ENCODE results near the gene MX2.

The MX2 gene

DNA sequence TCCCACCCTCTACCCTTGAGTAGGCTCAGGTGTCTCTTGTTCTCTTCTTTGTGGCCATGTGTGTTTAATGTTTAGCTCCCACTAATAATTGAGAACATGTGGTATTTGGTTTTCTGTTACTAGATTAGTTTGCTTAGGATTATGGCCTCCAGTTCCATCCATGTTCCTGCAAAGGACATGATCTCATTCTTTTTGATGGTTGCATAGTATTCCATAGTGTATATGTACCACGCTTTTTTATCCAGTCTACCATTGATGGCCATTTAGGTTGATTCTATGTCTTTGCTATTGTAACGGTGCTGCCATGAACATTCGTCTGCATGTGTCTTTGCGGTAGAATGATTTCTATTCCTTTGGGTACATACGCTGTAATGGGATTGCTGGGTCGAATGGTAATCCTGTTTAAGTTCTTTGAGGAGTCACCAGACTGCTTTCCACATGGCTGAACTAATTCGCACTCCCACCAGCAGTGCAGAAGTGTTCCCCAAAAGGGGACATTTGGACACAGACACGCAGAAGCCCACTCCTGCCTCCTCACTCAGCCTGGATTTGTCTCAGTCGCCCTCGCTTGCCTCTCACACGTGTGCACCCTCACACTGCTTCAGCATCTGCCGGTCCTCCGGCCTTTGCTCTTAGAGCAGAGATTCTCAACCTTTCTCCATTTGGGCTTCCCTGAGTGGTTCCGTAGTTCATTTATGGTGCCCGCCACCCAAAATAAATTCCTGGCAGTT, 3.7 kb downstream of the MX2 start:
- no peak for DNase-seq

DNA sequence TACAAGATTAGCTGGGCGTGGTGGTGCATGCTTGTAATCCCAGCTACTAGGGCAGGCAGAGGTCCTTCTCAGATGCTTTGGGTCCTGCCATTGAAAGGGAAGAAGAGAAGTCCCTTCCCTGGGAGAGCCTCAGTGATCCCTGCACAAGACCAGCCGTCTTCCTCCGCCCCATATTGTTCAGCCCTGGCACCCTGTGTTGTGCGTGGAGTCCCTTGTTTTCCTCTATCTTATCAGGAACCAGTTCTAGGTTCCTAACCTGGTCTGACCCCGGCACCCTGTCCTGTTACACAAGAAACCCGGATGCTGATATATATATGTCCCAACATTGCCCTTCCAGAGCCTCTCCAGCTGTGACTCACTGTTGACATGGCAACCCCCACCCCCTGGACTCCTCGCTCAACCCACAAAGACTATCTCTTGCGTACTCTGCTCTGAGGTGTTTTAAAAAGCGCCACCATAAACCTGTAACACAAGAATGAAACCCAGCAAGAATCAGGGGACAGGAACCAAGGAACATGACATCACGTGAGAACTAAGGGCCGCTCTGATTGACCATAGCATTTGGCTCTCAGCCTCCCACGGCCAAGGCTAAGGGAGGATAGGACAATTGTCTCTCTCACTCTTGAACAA, 4.8 kb downstream of the MX2 start:
- DNase-seq: no peak

DNA sequence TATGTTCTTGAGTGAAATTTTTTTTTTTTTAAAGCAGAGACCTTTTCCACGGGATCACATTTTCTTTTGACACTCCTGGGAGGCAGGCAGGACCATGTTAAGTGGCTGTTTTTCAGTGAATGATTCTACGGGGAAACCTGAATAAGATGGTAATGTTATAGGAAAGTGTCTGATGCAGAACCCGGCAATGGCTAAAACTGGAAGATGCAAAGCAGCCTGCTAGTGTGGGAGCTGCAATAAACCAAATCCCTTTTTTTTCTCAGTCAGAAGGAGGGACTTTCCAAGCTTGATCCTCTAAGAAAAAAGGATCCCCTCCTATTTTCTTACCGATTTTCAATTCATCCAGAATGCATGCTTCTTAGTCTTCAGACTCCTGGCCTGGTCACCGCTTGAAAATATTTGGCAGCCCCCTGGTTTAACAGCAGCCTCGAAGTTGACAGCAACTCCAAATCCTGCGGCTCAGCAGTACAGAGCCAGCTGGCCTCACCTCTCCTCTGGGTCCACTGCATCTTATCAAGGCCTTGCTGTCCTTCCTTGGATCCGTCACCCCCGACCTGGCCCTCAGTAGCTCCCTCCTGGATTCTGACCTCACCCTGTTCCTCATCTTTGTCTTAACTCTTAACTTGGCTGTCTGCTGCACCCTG, 5.6 kb downstream of the MX2 start:
- DNase-seq: no peak

DNA sequence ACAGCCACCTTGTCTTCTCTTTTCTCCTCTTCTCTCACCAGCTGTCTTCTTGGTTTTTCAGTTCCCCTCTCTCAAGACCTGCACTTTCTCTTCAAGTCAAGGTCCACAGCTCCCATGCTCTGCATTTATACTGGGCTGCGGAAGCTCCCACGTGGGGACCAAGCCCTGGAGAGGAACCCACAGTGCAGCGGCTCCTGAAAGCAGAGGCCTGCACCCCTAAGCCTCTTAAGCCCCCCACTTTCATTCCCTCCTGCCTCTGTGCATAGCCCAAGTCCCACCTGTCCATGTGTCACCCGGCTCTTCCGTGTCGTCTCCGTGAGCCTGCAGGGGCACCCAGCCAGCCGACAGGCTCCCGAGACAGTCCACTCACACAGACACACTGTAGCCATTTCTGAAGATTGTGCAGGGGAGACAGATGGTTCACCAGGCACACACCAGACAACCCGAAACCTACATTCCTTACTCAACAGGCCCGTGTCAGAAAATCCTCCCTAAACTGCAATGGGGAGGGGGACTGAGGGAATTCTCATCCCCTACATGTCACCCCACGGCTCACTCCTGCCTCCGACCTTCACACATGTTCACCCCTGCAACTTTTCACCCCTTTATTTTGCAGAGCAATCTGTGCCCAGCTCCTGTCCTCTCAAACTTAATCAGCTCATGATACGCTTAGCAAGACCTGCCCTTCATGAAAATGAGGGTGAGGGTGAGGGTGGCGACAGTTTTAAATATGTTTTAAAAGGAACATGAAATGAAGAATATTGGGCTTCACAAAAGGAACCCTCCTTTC, 6.3 kb downstream of the MX2 start:
- no peak for DNase-seq

DNA sequence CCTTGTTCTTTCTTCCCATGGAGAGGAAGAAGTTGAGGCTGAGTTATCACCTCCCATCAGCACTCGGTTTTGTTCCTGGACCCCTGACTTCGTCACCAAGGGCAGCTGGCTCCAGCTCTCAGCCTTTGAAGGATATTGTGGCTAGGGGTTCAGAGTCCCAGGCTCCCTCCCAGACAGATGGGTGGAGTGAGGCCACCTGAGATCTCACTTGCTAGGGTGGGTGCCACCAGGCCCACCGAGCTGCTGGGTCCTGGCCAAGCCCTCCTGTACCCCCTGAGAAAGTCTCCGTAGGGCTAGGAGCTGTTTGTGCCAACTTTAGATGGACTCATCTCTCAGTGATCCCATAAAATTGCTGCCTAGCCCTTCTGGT, 6.9 kb downstream of the MX2 start:
- no peak for DNase-seq

DNA sequence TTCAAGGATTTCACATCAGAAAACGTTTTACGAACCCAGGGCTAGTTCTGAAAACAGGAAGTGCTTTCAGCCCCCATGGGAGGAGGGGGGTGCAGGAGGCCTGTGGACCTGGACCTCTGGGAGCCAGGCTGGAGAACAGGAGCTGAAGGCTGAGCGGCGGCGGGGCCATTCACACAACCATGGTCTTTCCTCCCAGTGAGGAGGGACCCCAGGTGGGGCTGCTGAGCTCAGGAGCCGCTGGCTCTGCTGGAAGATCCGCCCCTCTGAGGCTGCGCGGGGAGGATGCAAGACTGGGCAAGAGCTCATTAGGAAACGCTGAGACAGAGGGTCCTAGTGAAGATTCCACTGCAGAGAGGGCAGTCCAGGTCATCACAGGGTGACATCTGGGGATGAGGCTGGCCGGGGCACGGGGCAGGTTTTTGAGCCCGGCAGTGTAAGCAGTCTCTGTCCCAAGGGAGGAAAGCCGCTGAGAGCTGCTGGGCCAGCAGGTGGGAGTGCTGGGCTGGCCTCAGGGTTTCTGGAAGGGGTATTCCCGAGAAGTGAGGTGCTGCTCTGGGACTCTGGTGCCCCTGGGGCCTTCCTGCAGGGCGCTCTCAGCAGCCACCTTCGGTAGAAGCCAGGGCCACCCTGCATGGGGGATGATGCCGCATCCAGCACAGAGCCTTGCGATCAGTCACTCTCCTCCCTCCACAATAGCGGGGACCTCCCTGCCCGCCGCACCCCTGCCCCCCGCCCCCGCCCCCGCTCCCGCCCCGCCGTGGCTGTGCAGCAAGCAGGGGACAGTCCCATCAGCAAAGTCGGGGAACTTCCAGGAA, 7.5 kb downstream of the MX2 start:
- peak; percentile 18 for DNase-seq

DNA sequence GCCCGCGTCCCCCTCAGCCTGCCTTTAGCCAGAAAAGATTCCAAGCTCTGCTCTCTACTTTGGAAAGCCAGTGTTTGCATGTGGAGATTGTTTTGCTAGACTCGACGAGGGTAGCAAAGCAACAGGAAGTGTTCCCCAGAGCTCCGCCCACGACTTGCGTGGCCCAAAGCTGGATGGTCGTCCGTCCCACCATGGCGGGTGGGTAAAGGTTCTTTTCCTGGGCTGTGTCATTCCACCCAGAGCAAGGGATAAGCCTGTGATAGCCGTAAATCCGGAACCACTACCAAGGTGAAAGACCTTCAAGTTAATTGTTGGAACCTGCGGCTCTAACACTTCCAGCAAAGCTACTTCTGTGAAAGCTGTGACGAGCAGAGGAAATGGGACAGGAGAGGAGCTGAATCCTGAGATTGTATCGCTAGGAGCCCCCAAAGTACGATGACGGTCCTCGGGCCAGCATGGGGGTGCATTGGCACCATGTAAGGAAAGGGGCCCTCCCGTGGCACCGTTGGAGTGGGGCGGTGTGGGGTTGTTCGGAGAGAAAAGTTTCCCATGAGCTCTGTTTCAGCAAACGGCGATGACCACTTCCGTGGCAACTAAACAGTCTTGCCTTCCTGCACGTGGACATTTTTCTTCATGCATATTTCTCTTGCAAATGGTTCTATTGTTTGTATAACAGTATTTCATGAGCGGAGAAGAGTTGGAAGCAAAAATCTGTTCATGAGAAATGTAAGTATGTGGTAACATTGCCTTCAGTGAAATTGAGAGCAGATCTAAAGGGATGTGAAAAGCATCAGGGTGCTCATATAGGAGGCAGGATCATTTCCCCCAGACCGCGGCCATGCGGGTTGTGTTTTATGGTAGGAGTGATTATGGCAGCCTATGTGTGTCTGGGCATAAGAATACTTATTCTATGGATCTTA, 8.4 kb downstream of the MX2 start:
- peak; percentile 42 for DNase-seq

DNA sequence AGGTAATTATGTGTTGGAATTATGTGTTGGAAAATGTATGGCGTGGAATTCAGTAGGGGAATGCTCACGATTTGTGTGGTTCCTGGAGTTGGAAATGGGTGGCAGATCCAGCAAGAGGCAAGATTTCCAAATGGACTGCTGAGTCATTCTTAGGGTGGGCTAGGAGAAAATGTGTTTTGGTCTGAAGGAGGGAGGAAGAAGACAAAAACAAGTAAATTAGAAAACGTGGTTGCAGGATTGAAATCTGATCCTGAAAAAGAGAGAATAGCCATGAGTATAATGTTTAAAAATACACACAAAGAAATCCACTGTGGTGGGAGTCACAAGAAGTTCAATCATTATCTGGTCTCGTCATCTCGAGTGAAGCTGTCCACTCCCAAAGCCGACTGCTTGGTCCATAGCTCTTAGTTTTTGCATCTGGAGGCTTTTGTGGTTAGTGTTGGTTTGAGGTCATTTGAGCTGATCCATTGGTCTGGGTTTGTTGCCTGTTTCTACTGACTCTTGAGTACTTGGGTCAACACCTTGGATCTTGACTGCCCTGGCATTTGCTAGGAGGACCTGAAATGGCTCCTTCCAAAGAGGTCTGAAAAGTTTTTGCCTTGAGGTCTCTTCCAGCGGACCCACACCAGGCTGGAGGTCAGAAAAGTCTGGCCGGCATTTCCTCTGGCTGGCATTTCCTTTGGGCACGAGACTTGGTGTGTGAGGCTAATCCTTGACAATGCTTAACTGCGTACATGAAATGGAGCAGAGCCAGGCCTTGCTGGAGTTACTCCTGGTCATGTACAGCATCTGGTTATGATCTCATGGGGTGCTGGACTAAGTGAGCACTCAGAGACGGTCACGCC, 9.2 kb downstream of the MX2 start:
- no peak for DNase-seq

DNA sequence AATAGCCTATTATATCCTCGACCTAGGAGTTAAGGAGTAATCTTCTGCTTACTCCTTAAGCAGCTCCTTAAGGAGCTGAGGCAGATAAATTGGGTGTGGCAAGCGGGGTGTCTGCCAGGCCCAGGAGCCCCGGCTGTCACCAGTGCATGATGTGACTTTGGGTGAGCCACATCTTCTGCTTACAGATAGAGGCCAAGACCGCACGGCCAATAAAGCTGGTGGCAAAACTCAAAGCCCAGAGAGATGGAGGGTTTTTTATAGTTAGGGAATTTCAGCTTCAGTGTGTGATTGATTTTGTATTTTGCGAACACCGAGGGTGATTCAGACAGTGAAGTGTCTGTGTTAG, 9.8 kb downstream of the MX2 start:
- no peak for DNase-seq

DNA sequence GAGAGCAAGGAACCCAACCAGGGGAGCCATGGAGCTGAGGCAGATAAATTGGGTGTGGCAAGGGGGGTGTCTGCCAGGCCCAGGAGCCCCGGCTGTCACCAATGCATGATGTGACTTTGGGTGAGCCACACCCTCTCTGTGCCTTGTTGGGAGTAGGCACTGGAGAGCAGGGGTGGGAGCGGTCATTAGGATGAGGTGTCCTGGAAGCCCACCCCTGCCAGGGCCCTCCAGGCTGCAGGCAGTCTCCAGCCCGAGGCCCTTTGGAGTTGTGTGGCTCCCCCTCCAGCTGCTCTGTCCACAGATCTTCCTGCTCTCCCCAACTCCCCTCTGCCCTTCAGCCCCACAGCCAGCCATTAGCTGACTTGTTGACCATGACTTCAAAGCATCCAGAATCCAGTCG, 11.4 kb downstream of the MX2 start:
- DNase-seq: no peak

DNA sequence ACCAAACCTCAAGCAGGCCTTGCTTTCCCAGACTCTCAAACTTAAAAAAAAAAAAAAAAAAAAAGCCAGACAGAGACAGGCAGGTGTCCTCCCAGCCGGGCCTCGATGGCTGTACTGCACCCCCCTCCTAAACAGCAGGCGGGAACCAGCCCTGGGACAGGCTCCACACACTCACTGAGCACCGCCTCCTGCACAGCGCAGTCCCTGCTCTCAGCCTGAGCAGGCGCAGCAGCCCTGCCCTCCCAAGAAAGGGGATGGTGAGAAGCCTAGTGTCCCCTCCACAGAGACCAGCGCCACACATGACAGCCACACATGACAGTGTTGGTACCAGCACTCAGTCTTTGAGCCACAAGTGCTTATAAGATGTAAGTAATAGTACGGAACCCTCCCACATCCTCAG, 11.9 kb downstream of the MX2 start:
- no peak for DNase-seq

DNA sequence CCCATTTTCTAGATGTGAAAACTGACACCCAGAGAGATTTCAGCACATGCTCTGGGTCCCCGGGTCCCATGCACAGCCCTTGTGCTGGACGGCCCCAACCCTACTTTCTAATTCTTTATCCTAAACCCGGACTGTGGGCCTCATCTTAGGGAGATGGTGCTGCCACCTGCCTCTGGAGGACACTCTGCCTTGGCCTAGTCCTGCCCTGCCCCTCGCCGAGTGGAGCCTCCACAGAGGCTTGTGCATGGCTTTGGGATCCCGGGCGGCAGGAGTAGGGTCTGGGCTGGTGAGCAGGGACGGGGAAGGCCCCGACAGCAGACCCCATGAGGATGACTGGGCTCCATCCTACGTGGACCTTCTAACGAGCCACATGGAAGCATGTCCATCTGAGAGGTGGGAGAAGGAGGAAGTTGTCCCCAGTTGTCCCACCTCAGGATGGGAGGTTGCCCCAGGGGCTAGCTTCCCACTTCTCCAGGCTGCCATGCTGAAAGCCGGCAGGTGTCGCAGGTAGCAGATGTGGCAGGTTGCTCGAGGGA, 12.4 kb downstream of the MX2 start:
- DNase-seq: no peak

DNA sequence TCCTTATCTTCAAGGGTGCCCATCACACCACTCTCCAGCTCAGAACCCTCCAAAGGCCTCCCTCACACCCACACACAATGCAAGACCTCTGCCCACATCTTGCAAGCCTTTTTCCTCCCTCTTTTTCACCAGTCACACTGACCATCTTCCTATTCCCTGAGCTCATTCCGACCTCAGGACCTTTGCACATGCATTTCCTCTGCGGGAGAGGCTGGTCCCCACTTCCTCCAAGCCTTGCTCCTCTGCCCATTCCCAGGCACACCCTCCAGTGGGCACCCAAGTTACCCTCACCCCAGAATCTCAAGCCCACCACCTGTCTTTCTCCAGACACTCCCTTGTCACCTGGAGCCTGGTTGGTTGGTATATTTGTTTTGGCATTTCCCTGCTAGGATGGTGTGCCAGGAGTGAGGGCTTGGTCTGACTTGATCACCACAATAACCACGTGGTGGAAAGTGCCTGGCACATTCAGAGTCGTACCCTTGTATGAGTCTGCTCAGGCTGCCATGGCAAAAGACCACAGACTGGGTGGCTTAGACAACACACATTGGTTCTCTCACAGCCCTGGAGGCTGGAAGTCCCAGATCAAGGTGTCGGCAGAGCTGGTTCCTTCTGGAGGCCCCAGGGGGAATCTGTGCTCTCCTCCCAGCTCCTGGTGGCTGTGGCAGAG, 13.2 kb downstream of the MX2 start:
- DNase-seq: no peak

DNA sequence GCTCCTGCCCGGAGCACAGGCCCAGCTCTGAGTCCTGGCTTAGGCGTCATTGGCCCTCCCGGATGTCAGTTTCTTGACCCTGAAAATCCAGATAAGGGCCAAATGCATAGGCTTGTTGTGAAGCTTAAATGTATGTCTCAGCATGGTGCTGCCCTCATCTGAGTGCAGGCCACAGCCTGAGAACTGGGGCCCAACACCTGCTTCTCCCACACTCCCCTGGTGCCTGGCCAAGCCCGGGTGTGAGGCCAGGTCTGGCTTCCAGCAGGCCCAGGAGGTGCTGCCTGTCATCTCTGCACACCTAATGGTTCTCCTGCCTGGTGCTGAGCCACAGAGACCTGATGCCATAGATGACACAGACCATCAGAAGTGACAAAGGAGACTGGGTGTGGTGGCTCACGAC, 14.0 kb downstream of the MX2 start:
- no peak for DNase-seq

DNA sequence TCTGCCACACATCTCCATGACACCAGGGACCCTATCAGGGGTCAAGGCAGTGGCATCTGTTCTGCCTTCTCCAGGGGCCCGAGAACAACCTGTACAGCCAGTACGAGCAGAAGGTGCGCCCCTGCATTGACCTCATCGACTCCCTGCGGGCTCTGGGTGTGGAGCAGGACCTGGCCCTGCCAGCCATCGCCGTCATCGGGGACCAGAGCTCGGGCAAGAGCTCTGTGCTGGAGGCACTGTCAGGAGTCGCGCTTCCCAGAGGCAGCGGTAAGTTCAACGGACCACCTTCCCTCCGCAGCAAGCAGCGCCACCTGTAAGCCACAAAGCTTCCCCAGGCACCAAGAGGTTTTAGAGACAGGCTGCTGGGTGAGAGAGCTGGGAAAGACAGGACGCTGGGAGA, 15.9 kb downstream of the MX2 start:
- DNase-seq: no peak

DNA sequence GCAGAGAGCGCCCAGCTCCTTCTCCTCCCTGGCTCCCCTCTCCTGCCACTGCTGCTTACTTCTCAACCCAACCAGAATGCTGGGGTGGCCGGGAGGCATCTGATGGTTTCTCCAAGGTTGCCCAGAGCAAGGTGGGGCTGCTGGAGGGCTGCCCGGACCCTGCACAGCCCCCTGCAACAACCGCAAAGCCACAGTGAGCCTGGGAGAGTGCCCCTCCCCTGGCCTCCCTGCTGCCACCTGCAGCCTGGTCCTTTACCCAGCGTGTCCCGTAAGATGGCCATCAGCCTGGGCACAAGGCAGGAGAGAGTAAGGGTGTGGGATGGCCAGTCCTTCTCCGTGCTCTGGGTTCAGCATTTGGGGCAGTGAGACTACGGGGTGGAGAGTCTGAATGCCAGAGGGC, 17.0 kb downstream of the MX2 start:
- no peak for DNase-seq

DNA sequence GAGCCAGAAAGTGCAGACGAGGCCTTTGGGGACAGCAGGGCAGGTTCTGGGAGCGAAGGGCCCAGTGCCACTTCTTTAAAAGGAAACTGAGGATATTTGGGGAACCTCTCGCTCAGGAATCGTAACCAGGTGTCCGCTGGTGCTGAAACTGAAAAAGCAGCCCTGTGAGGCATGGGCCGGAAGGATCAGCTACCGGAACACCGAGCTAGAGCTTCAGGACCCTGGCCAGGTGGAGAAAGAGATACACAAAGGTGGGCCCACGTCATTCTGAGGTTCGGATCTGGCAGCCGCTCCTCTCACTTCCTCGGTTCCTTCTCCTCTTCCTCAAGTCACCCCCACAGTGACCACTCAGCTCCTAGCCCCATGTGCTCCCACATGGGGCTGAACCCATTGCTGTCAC, 18.1 kb downstream of the MX2 start:
- DNase-seq: no peak

DNA sequence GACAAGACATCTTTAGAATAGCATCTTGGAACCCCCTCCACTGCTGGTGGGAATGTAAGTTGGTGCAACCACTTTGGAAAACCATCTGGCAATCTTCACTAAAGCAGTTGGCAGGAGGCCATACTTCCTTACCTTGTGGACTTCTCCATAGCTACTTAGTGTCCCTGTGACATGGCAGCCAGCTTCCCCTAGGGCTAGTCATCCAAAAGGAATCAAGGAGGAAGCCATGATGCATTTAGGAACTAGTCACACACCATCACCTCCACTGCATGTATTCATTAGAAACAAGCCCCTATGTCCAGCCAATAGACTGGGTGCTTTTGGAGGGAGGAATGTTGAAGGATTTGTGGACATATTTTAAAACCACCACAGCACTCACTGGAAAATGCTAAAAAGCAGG, 19.9 kb downstream of the MX2 start:
- no peak for DNase-seq

DNA sequence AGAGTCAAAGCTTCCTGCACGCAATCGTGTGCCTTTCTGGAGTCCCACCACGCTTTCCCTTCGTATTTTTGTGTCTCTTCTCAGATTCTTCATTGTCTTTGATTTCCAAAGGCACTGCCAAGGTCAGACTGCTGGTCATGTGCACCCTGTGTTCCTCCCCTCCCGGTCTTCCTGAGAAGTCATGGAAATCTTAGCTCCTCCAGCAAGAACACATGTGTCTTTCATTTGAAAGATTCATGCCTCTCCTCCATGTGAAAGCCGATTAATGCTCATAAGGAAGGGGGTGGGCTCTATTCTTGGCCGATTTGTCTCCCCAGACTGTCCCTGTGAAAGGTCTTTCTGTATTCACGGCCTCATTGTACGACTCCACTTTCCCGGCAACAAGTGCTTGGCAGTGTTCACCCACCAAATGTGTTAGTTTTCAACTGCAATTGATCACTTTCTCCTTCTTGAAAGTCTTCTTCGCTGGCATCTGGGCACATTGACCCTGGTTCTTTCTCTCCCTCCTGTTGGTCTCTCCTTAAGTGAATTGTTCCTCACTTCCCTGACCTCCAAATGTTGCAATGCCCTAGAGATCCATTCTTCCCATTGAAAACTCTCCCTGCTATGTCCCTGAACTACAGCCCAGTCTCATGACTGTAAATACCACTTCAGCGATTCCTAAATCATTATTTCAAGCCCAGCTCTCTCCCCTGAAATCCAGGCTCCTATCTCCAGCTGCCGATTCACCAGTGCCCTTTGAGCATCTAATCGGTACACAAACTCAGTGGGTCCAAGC, 25.4 kb downstream of the MX2 start:
- DNase-seq: no peak

Measured in stimulated activated CD4-positive, alpha-beta T cell treated with anti-CD3 and anti-CD28 coated beads, Interleukin-4, amount 100 ng/mL, for 24 hours (primary cell).